GM23248 (cell line): ENCODE results near the gene CCDC73.

Source experiments
- EZH2 ChIP-seq: fragments of 200-600 bp; sonication (generic); IDR thresholded peaks from 2 replicates; pipeline ENCODE4 v1.6.1; 2018; ENCODE audit warnings: antibody characterized with exemption, mild to moderate bottlenecking; ENCODE audit not compliant: insufficient read depth, poor library complexity, severe bottlenecking
- EZH2phosphoT487 ChIP-seq: fragments of 200-600 bp; sonication (generic); IDR thresholded peaks from 2 replicates; pipeline ENCODE4 v1.6.1; 2018; ENCODE audit warnings: antibody characterized with exemption, moderate library complexity, mild to moderate bottlenecking, low read depth; ENCODE audit not compliant: insufficient read depth

GRCh38 chr11:32722255-32722654 is 72.2 kb downstream of the CCDC73 start:
- TF ChIP-seq EZH2, result no peak
- no peak for TF ChIP-seq EZH2phosphoT487
